Spinal cord (tissue), 10 donors: ENCODE data around the gene MVD. TPM values are rescaled to one million over a fixed set of nuclear protein-coding genes. Genes with fewer than 3 reads are reported as not detected.

Experiments
- DNase-seq, 6 donors: peaks; one replicate each; pipeline versions ENCODE4 v3.0.0 to v3.0.0-alpha.2; 2013 to 2015; ENCODE audit warnings: low spot score in 6 of 6, low read depth in 4 of 6
- H3K27ac ChIP-seq: one replicate; pipeline ENCODE4 v1.5.1; 2013; ENCODE audit warnings: low read depth, low read length, control low read depth
- H3K27me3 ChIP-seq: one replicate; pipeline ENCODE4 v1.6.1; 2013; ENCODE audit warnings: low read length; ENCODE audit not compliant: control insufficient read depth, insufficient read depth
- H3K36me3 ChIP-seq: one replicate; pipeline ENCODE4 v1.6.1; 2013; ENCODE audit warnings: low read length; ENCODE audit not compliant: control insufficient read depth, insufficient read depth
- H3K4me1 ChIP-seq: one replicate; pipeline ENCODE4 v1.6.1; 2013; ENCODE audit warnings: low read length; ENCODE audit not compliant: control insufficient read depth, insufficient read depth
- H3K4me3 ChIP-seq: one replicate; pipeline ENCODE4 v1.5.1; 2013; ENCODE audit warnings: low read depth, low read length, control low read depth
- H3K9me3 ChIP-seq: one replicate; pipeline ENCODE4 v1.6.1; 2013; ENCODE audit warnings: low read length; ENCODE audit not compliant: control insufficient read depth, insufficient read depth
- WGBS: methylation state at CpG from one replicate; pipeline ENCODE4 v1.1.5; 2013; ENCODE audit warnings: missing lambda C conversion rate; ENCODE audit not compliant: insufficient coverage; 5-methylcytosine and 5-hydroxymethylcytosine counted together
- polyA plus RNA-seq, 2 donors: library from polyadenylated mRNA; unstranded; fragments of 120-200 nt; gene quantifications; one replicate each; pipeline ENCODE4 v1.2.1, GENCODE V29; 2013; ENCODE audit not compliant: insufficient read length in 2 of 2
- total RNA-seq, 2 donors: library from RNA; depleted of rRNA in 1 of 2; stranded (reverse); fragments of 120-200 nt in 1 of 2; fragments of >200 nt in 1 of 2; gene quantifications; one replicate each; pipeline versions ENCODE4 v1.2.3 to v1.2.4, GENCODE V29; 2013 to 2014
- donor health status: healthy.

Gene MVD
- total and polyA plus RNA-seq, 4 donors: 39.5 to 157 (median 102) TPM

- no peak for DNase-seq
- WGBS: 84% methylated on average over 8 of the region's 9 CpGs
- no peak overlapping the region for H3K4me3 ChIP-seq
- H3K9me3 ChIP-seq: no peaks in the 10 kb centered on the region
- H3K27ac ChIP-seq: no peak overlapping the region
- peaks cover 94% of the 10 kb centered on the region for H3K36me3 ChIP-seq
- no peaks in the 10 kb centered on the region for H3K27me3 ChIP-seq
- H3K4me1 ChIP-seq: peaks cover 1% of the 10 kb centered on the region
Observed at GRCh38 chr16:88629835-88630234, 33.1 kb downstream of the MVD start.

- no peaks in the 10 kb centered on the region for H3K9me3 ChIP-seq
- 63% methylated on average over 9 of the region's 12 CpGs for WGBS
- H3K4me1 ChIP-seq: no peaks in the 10 kb centered on the region
- H3K27me3 ChIP-seq: no peaks in the 10 kb centered on the region
- no peak overlapping the region for H3K27ac ChIP-seq
- no peak overlapping the region for H3K4me3 ChIP-seq
- peaks cover 94% of the 10 kb centered on the region for H3K36me3 ChIP-seq
- DNase-seq: no peak
Observed at GRCh38 chr16:88628512-88628974, 34.3 kb downstream of the MVD start.

DNA sequence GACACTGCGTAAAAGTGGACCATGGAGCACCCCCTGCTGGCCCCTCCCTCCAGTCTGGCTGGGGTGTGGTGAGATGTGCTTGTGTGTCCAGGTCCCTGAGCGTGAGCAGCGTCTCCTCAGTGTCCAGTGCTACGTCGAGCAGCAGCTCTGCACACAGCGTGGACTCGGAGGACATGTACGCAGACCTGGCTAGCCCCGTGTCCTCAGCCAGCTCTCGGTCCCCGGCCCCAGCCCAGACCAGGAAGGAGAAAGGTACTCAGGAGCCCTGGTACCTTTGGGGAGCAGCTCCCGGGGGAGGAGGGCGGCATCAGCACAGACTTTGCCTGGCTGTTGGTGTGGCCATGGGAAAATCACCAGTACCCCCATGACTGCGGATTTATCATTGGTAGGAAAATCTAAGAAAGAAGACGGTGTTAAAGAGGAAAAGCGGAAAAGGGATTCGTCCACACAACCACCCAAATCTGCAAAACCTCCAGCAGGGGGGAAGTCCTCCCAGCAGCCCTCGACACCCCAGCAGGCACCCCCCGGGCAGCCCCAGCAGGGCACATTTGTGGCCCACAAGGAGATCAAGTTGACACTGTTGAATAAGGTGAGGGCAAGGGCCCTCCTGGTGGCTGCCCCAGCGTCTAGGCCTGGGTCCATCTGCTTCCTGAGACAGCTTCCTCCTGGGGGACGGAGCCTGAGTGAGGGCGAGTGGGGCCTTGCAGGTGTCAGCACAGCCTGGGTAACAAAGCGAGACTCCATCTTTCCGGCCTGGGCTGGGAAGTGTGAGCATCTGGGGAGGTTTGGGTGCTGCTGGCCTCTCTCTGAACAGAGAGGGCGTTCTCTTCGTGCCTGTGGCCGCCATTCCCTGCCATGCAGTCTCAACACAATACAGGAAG, 35.1 kb downstream of the MVD start:
- H3K9me3 ChIP-seq: no peaks in the 10 kb centered on the region
- no peak overlapping the region for H3K4me3 ChIP-seq
- no peaks in the 10 kb centered on the region for H3K27me3 ChIP-seq
- no peak for DNase-seq
- H3K36me3 ChIP-seq: peaks cover 94% of the 10 kb centered on the region
- H3K27ac ChIP-seq: no peak overlapping the region
- H3K4me1 ChIP-seq: no peaks in the 10 kb centered on the region
- WGBS: 99% methylated on average over 20 of the region's 27 CpGs

- no peak overlapping the region for H3K27ac ChIP-seq
- no peak for DNase-seq
Observed at GRCh38 chr16:88626646-88627045, 36.2 kb downstream of the MVD start.

DNA sequence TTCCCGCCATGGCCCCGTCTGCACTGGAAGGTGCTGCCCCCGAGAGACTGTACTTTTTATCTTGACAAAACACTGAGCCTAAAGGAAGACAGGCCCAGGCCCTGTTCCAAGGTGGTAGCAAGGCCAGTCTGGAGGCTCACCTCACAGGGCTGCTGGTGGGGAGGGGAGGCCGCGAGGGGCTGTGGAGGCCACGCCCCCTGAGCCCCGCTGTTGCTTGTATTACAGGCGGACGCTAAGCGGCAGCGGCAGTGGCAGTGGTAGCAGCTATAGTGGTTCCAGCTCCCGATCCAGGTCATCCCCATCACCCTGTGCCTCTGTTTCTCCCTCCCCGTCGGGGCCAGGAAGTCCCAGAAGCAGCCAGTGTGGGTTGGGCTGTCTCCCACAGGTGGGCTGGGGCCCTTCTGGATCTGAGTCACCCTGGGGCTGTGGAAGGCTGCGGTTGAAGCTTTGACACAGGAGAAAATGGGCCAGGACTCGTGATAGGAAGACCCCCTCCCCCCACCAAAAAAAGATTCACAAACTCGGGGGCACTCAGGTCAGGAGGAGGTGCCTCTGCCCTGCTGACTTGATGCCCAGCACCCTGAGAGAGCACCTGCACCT, 37.8 kb downstream of the MVD start:
- Histone ChIP-seq H3K9me3 (no peaks in the 10 kb centered on the region), H3K4me3 (no peak overlapping the region), H3K4me1 (no peaks in the 10 kb centered on the region), H3K27me3 (no peaks in the 10 kb centered on the region), H3K36me3 (peaks cover 79% of the 10 kb centered on the region), H3K27ac (no peak overlapping the region)
- 78% methylated on average over 7 of the region's 17 CpGs for WGBS
- no peak for DNase-seq

More at GRCh38 chr16:88626646-88627045, 36.2 kb downstream of the MVD start:
- WGBS: 83% methylated on average over 8 of the region's 9 CpGs
- Histone ChIP-seq H3K4me3 (no peak overlapping the region), H3K9me3 (no peaks in the 10 kb centered on the region), H3K27me3 (no peaks in the 10 kb centered on the region), H3K4me1 (no peaks in the 10 kb centered on the region), H3K36me3 (peaks cover 92% of the 10 kb centered on the region)

GRCh38 chr16:88624481-88624880, 38.4 kb downstream of the MVD start:
- H3K27ac ChIP-seq: no peak overlapping the region
- 93% methylated on average over 13 of the region's 18 CpGs for WGBS
- H3K4me1 ChIP-seq: peaks cover under 1% of the 10 kb centered on the region
- peaks cover 75% of the 10 kb centered on the region for H3K36me3 ChIP-seq
- DNase-seq: no peak
- H3K4me3 ChIP-seq: no peak overlapping the region
- H3K27me3 ChIP-seq: no peaks in the 10 kb centered on the region
- H3K9me3 ChIP-seq: no peaks in the 10 kb centered on the region

DNA sequence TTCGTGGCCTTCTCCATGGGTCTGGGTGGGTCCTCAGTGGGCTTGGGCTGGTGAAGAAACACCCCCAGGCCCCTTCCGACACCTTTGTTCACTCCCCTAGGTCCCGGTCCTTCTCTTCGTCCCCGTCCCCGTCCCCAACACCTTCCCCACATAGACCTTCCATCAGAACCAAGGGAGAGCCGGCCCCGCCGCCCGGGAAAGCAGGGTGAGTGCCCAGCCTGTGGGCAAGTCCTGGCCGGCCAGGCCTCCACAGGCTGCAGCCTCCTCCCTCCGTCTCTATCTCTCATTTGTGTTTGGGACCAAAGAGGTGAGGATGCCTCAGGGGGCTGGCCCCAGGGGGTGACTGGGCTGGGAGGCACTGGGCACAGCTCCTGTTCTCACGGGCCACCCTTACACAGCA, 39.0 kb downstream of the MVD start:
- no peak for DNase-seq
- 100% methylated on average over 7 of the region's 13 CpGs for WGBS
- no peaks in the 10 kb centered on the region for H3K9me3 ChIP-seq
- peaks cover 79% of the 10 kb centered on the region for H3K36me3 ChIP-seq
- H3K4me1 ChIP-seq: peaks cover 4% of the 10 kb centered on the region
- no peaks in the 10 kb centered on the region for H3K27me3 ChIP-seq
- H3K4me3 ChIP-seq: no peak overlapping the region
- H3K27ac ChIP-seq: no peak overlapping the region

GRCh38 chr16:88622866-88623265, 40.0 kb downstream of the MVD start:
- 97% methylated on average over 25 of the region's 29 CpGs for WGBS
- DNase-seq: no peak
- H3K4me3 ChIP-seq: no peak overlapping the region
- no peak overlapping the region for H3K27ac ChIP-seq
- H3K9me3 ChIP-seq: no peaks in the 10 kb centered on the region
- peaks cover 79% of the 10 kb centered on the region for H3K36me3 ChIP-seq
- peaks cover 10% of the 10 kb centered on the region for H3K4me1 ChIP-seq
- no peaks in the 10 kb centered on the region for H3K27me3 ChIP-seq

- Histone ChIP-seq H3K27me3 (no peaks in the 10 kb centered on the region), H3K36me3 (peaks cover 79% of the 10 kb centered on the region), H3K4me3 (no peak overlapping the region), H3K27ac (no peak overlapping the region), H3K4me1 (peaks cover 10% of the 10 kb centered on the region), H3K9me3 (no peaks in the 10 kb centered on the region)
- DNase-seq: no peak
- WGBS: 97% methylated on average over 19 of the region's 19 CpGs
Observed at GRCh38 chr16:88622125-88622524, 40.8 kb downstream of the MVD start.
